Dedifferentiated amniotic fluid mesenchymal stem cell (primary cell): ENCODE results near the gene CACNA1B.
A peak's percentile ranks its signal among the peaks of the same experiment; 100 is the strongest.
"Not testable (repeated sequence)": the region's sequence is repeated elsewhere in the genome, so short reads cannot be mapped to it uniquely, and the experiment has no call there.

Experiments
- DNase-seq: peaks from one replicate; pipeline ENCODE4 v3.0.0-alpha.2; 2016; ENCODE audit errors: extremely low spot score

CACNA1B gene

GRCh38 chr9:138142528-138143244, 265.1 kb downstream of the CACNA1B start:
- DNase-seq: not testable (repeated sequence)

GRCh38 chr9:138143491-138143890, 265.9 kb downstream of the CACNA1B start:
- DNase-seq: not testable (repeated sequence)

- peak; percentile 14 for DNase-seq
Observed at GRCh38 chr9:138147556-138147955, 270.0 kb downstream of the CACNA1B start.

- DNase-seq: not testable (repeated sequence)
Observed at GRCh38 chr9:138149672-138150656, 272.4 kb downstream of the CACNA1B start.

- not testable (repeated sequence) for DNase-seq
Observed at GRCh38 chr9:138155788-138156187, 278.2 kb downstream of the CACNA1B start.

GRCh38 chr9:138166793-138167192, 289.2 kb downstream of the CACNA1B start:
- DNase-seq: not testable (repeated sequence)
